GM18858 (cell line): Measurements from ENCODE around the gene CLCF1.
"Not testable (repeated sequence)": the region's sequence is repeated elsewhere in the genome, so short reads cannot be mapped to it uniquely, and the experiment has no call there.

Experiments used
- ATAC-seq: cut with Tn5 transposase; IDR thresholded peaks from one replicate; pipeline ENCODE4 v1.9.1; 2021; ENCODE audit not compliant: unreplicated experiment

CLCF1 gene

GRCh38 chr11:67409261-67409666 lies 35.9 kb upstream of the CLCF1 start:
- no peak for ATAC-seq

GRCh38 chr11:67408437-67409200 lies 35.2 kb upstream of the CLCF1 start:
- no peak for ATAC-seq

DNA sequence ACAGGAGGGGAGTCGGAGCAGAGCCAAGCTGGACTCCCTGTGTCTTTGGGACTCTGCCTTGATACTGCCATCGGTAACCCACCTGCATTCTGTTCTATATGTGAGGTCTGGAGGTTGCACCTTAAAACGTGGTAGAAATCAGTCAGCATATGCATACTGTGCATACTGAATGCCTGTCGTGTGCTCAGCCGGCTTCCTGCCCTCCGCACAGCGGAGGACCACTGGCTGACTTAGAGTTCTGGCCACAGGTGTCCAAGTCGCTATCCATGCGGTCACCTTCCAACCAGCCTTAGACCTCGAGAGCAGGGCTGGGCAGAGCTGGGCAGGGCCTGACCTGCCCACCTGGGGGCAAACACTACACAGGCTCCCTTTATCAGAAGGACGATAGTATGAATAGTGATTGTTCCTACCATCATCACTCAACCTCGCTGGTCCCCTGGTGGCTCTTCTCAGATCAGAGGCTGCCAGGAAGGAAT lies 34.3 kb upstream of the CLCF1 start:
- no peak for ATAC-seq

GRCh38 chr11:67406969-67407687 lies 33.7 kb upstream of the CLCF1 start:
- ATAC-seq = no peak

GRCh38 chr11:67406420-67406968 lies 33.1 kb upstream of the CLCF1 start:
- no peak for ATAC-seq

- no peak for ATAC-seq
These were observed 32.4 kb upstream of the CLCF1 start for GRCh38 chr11:67405688-67406339.

- no peak for ATAC-seq
These were observed 31.8 kb upstream of the CLCF1 start for GRCh38 chr11:67405196-67405567.

DNA sequence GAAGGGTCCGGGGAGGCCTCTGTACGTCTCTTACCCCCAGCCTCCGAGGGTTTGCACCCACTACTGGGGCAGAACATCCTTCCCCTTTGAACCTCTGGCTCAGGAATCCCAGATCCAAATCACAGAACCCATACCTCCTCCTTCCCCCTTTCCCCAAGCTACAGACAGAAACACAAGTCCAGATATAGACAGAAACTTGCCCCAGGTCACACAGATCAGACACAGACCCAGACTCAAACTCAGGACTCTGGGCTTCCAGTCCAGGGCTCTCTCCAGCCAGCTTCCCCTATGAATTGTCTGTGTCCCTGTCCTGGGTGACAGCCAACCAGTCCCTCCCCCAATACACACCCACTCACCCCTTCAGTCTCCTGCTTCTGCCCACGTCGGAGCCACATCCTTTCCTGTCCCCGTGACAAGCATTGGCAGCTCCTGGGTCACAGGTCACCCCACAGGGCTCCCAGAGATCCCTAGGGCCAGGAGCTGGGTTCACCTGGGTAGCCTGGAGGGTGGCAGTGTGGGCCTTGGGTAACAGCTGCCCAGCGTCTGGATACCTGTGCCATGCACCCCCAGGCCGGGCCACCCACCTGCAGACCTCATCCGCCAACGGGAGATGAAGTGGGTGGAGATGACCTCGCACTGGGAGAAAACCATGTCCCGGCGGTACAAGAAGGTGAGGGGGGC lies 31.3 kb upstream of the CLCF1 start:
- ATAC-seq = no peak

GRCh38 chr11:67403085-67403484 lies 29.7 kb upstream of the CLCF1 start:
- ATAC-seq = not testable (repeated sequence)

GRCh38 chr11:67402192-67402839 lies 28.9 kb upstream of the CLCF1 start:
- ATAC-seq = not testable (repeated sequence)

GRCh38 chr11:67401495-67402191 lies 28.2 kb upstream of the CLCF1 start, which contains the start of gene PPP1CA:
PPP1CA (minus strand) TSS chr11:67401858; CDS start chr11:67401782, 76 bp downstream.
- no peak for ATAC-seq

DNA sequence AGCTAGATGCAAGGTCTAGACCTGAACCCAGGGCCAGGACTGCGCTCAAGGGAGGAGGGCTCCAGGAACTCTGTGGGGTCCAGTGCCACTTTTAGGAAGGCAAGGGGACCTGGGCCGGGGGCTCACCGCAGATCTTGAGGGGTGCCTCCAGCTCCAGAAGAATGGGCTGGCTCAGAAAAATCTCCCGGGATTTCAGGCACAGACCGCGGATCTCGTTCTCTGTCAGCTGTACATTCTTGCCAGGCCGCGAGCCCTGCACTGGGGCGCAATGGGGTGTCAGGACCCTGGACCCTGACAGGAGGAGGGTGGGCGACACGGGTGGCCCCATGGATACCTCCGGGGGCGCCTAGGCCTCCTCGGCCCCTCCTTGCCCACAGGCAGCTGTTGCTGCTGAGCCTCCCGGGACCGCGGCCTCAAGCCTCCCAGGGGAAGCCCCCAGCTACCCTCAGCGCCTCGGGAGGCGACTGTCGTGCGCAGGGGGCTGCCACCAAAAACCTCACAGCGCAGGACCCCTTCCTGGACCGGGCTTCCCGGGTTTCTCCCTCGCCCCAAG lies 27.6 kb upstream of the CLCF1 start:
- no peak for ATAC-seq

GRCh38 chr11:67400251-67400941 lies 27.0 kb upstream of the CLCF1 start:
- ATAC-seq = no peak

- no peak for ATAC-seq
These were observed 25.5 kb upstream of the CLCF1 start for GRCh38 chr11:67398661-67399563.

DNA sequence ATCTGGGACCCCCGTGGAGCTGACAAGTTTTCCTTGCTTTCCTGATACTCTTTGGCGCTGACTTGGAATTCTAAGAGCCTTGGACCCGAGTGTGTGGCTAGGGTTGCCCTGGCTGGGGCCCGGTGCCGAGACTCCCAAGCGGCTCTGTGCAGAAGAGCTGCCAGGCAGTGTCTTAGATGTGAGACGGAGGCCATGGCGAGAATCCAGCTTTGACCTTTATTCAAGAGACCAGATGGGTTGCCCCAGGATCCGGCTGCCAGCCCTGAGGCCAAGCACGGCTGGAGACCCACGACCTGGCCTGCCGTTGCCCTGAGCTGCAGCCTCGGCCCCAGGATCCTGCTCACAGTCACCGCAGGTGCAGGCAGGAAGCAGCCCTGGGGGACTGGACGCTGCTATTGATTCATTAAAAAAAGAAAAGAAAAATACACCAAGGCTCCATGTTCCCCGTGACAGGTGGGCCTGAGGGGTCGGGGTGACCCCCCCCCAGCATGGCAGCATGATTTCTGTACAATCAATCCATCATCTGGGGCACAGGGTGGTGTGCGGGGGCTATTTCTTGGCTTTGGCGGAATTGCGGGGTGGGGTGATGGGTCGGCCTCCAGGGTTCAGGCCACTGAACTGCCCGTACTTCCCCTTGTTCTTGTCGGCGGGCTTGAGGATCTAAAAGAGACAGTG lies 24.7 kb upstream of the CLCF1 start:
- ATAC-seq = no peak

DNA sequence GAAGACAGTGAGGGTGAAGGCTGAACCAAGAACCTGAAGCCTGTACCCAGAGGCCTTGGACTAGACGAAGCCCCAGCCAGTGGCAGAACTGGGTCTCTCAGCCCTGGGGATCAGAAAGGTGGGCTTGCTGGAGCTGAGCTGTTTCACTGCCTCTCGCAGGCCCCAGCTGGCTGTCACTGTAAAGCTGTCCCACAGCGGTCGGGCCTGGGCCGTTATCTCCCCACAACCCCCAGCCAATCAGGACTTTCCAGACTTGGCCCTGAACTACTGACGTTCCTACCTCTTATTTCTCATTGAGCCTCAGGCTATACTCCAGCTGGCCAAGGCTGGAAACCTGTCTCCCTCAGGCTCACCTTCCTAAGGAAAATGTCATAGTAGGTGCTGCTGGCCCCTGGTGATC lies 24.1 kb upstream of the CLCF1 start:
- ATAC-seq = no peak
